Fibroblast of lung (primary cell): ENCODE results near the gene LTBP1.

Experiments used
- EZH2 ChIP-seq: IDR thresholded peaks from 2 replicates; pipeline ENCODE4 v1.5.1; 2012; ENCODE audit warnings: low read length, control low read depth, mild to moderate bottlenecking; ENCODE audit errors: missing control alignments
- TF ChIP-seq, protein P1 (sequence below), 2 donors: IDR thresholded peaks in 1 of 2; conservative IDR thresholded peaks in 1 of 2; 1 replicate in 1 of 2; 2 replicates in 1 of 2; pipeline ENCODE4 v1.5.1; 2011 to 2012; ENCODE audit warnings: low read length in 2 of 2, control low read depth in 1 of 2, inconsistent platforms in 1 of 2, low read depth in 1 of 2, mild to moderate bottlenecking in 1 of 2

DNA sequence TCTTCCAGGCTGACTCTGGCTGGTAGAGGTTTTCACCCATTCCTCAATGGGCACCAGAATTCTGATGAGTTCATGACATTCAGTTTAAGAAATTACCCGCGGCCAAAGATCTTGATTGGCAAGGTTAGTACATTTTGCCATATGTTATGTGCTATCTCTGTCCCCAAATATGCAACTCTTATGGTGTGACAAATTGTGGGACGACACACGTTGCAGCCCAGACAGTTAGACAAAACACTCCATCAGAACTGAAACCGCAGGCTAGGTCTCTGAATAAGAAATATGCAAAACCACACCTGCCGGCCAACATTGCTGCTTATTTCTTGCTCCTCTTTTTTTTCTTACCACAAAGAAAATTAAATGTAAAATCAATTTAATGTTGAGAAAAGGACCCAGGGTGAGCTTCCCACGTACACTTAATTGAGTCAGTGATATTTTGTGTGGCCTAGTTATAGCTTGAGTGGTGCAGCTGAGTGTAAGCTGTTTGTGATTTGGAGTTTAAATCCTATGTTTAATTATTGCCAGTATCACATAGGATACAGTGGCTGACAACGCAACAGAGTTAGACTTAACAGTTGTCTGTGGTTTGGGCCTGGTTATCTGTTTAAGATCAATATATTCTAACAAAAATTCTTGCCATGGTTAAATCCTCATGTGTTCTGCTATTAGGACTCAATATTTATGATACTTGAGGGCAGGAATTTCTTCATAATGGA, 35.7 kb upstream of the LTBP1 start:
- TF ChIP-seq, protein P1, sequence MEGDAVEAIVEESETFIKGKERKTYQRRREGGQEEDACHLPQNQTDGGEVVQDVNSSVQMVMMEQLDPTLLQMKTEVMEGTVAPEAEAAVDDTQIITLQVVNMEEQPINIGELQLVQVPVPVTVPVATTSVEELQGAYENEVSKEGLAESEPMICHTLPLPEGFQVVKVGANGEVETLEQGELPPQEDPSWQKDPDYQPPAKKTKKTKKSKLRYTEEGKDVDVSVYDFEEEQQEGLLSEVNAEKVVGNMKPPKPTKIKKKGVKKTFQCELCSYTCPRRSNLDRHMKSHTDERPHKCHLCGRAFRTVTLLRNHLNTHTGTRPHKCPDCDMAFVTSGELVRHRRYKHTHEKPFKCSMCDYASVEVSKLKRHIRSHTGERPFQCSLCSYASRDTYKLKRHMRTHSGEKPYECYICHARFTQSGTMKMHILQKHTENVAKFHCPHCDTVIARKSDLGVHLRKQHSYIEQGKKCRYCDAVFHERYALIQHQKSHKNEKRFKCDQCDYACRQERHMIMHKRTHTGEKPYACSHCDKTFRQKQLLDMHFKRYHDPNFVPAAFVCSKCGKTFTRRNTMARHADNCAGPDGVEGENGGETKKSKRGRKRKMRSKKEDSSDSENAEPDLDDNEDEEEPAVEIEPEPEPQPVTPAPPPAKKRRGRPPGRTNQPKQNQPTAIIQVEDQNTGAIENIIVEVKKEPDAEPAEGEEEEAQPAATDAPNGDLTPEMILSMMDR (conservative IDR thresholded peaks at IDR 0.05 in 1 of 2, IDR thresholded peaks at IDR 0.05 in 1 of 2; ENCODE audit: low read depth in 1 of 2, low read length in 2 of 2), result no peak
- no peak for TF ChIP-seq EZH2
